GM21786 (cell line): ENCODE data around the gene CDK2.
A peak's percentile ranks its signal among the peaks of the same experiment; 100 is the strongest.

ENCODE experiments used
- ATAC-seq: cut with Tn5 transposase; IDR thresholded peaks from one replicate; pipeline ENCODE4 v1.9.1; 2021; ENCODE audit not compliant: unreplicated experiment

Gene CDK2

DNA sequence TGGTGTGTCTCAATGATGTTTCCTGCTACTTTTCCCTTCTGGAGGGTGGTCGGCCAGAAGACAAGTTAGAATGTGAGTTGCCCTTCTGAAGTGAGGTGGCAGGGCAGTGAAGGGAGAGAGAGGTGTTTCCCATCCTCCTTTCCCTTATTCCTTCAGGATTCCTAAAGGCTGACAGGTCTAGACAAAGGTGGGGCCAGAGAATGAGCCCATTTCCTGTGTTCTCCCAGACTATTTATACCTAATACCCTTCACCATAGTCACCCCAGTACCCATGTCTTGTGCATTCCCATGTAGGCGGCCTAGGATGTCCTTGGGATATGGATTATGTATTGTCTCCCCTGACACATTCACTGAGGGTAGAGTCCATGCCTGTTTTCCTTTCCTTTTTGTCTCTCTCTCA is 28.6 kb upstream of the CDK2 start:
- ATAC-seq: no peak

DNA sequence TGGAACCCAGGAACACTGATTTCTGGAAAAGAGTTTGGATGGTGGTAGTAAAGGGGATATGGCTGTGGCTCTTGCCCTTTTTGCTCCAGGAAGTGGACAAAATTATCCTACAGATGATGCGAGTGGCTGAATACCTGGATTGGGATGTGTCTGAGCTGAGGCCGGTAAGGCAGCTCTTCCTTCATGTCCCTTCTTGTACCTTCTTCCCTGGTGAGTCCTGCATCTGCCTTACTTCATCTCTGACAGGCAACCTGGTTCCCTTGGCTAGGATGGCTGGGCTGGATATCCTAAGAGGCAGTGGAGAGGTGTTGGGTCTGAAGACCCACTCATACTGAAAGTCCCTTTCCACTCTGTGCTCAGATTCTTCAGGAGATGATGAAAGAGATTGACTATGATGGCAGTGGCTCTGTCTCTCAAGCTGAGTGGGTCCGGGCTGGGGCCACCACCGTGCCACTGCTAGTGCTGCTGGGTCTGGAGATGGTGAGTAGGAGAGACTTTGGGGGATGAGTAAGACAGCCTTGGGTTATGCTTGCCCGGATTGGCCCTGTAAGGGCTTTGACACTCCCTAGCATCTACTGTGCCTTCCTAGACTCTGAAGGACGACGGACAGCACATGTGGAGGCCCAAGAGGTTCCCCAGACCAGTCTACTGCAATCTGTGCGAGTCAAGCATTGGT is 27.7 kb upstream of the CDK2 start:
- no peak for ATAC-seq

DNA sequence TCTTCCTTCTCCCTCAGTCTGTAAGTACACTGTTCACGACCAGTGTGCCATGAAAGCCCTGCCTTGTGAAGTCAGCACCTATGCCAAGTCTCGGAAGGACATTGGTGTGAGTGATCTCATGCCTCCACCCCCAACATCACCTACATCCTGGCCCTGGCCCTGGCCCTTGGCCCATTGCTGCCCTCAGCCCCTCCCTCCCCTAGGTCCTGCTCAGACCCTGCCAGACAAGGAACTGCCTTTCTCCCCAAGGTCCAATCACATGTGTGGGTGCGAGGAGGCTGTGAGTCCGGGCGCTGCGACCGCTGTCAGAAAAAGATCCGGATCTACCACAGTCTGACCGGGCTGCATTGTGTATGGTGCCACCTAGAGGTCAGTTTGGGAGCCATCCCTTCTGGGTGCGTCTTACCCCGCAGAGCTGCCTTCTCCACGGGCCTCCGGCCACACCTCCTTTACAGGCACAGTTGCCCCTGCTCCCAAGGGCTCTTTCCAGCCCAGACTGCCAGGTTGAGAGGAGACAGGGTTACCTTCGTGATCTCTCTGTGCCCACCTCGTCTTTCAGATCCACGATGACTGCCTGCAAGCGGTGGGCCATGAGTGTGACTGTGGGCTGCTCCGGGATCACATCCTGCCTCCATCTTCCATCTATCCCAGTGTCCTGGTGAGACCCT is 26.4 kb upstream of the CDK2 start:
- peak; percentile 93 for ATAC-seq

DNA sequence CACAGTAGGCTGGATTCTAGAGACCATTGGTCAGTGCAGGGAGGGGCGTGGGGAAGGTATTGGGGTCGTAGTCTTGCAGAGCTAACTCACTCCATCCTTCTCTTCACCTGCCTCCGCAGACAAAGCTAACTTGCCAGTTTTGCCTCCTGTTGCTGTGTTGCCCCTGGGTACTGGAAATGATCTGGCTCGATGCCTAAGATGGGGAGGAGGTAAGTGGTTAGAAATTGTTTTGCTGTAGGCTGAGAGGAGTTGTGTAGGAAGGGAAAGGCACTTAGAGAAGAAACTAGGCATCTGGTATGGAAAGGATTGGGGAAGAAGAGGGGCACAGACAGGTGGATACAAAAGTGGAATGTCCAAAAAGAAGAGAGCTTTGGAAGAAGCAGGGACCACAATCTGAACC is 24.6 kb upstream of the CDK2 start:
- no peak for ATAC-seq

DNA sequence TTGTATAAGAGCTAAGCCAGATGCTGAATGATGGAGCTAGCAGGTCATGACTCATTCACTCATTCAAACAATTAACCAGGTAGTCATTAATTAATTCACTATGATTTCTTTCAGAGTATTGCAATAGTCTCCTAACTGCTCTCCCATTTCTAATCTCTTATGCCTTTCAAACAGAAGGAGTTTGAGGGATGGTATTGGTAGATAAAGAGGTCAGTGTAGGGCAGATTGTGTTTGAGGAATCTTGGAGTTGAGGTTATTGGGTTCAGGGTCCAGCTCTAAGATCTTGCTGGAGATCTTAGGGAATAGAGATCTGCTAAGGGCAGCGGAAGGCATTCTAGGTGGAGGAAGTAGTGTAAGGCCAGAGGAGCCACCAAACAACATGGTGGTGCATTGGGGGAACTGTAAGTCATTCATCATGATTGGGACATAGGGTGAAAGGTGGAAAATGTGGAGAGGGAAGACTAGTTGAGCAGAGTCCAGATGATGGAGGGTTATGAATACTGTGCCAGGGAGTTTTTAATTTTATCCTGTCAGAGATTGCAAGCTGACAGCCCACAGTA is 24.0 kb upstream of the CDK2 start:
- ATAC-seq: no peak

DNA sequence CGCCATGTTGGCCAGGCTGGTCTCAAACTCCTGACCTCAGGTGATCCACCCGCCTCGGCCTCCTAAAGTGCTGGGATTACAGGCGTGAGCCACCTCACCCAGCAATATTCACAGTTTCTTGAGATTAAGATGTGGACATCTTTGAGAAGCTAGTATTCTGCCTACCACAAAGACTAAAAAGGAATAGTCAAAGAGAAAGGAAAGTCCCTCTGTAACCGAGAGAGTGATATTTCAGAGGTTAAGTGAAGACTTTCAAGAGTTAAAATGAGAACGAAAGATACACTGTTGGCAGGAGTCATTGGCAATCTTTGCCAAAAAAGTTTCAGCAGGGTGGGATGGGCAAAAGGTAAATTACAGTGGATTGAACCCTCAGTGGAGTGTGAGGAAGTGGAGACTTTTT is 20.1 kb upstream of the CDK2 start:
- ATAC-seq: no peak

DNA sequence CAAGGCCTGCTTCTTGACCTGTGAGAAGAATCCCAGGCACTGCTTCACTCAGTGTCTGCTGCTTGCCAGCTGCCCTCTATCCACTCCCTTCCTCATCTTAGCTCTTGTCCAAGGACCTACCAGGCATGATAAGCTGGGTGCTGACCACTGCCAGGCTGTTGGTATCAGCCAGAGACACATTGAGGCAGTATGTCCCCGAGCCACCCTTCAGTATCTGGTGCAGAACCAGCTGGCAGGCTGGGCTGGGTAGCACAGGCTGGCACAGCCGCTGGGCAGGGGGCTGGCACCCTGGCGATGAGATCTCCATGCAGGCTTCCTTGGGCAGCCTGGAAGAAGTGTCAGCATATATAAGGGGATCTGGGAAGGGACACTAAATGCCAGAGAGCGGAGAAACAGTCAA is 11.3 kb upstream of the CDK2 start:
- ATAC-seq: no peak

DNA sequence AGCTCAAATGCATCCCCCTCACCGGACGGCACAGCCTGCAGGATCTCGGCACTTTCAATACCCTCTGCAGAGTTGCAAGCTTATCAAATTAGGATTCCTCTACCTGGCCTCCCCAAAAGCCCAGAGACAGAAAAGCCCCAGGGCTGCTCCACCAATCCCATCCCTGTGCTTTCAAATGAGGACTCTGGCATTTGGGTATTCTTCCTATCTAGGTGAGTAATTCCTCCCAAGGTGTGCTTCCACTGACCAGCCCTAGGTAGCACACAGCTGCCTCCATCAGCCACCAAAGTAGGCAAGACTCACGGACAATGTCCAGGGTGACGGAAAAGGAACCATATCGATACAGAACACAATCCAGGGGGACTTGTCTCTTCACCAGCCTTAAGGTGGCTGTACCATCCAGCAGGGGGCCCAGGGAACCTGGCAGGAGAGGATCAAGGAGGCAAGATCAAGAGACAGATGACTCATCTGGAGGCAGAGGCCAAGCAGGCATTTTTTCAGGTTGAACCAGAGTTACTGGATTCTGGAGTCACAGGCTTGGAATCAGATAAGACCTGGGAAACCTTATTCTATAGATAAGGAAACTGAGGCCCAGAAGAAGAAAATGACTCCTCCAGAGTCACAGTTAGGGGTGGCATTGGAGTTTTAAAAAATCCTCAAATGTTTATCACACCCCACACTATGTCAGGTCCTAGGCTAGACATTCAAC is 10.7 kb upstream of the CDK2 start:
- ATAC-seq: no peak

DNA sequence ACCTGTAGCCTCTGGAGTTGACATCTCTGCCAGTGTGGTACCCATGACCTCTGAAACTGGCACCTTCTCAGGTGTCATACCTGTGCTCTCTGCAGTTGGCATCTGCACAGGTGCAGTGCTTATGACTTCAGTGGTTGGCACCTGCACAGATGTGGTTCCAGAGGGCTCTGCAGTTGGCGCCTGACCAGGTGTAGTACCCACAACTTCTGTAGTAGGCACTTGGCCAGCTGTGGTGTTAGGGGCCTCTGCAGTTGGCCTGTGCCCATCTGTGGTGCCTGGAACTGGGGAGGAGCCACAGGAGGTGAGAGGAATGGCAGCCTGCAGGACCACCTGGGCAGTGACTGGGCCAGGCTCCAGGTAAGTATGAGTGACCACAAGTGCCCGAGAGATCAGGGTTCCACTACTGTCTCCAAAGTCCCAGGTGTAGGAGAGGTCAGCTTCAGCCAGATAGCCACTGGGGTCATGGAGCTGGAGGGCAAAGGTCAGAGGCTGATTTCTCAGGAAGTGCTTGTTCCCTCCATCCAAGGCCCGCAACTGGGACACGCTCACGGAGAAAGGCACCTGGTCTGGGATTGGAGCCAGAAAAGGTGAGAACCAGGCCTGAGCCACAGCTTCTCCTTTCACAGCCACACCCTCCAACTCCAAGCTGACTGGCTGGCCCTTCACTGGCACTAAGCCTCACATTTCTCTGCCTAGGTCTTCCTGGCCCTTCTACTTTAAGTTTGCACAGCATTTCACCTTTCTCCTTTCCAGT is 9.3 kb upstream of the CDK2 start:
- no peak for ATAC-seq

DNA sequence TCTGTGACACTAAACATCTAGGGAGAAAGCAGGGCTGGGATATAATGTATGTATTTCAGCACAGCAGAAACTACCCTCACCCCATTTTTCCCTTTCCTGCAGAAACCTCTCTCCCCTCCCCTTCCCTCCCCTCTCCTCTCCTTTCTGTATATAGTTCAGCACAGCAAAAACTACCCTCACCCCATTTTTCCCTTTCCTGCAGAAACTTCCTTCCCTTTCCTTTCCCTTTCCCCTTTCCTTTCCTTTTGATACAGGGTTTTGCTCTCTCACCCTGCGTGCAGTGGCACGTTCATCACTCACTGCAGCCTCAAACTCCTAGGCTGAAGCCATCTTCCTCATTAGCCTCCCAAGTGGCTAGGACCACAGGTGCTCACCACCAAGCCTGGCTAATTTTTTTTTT is 2.9 kb upstream of the CDK2 start:
- ATAC-seq: no peak

DNA sequence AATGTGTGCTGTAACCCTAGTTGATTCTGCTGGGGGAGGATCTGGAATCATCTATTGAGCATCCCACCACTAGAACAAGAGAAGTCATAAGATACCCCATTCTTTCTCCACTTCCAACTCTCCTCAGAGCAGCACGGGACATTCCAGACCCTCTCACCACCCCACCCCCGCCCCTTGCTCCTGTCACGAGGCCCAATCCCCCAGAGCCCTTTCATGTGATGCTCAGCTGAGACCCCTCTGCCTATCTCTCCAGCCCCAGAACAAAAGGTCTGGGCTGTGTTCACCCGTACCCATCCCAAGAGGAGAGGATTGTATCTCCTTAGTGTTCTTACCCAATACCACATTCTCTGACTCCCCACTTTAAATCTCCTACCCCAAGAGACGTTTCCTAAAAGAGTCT is 1.4 kb upstream of the CDK2 start:
- no peak for ATAC-seq

DNA sequence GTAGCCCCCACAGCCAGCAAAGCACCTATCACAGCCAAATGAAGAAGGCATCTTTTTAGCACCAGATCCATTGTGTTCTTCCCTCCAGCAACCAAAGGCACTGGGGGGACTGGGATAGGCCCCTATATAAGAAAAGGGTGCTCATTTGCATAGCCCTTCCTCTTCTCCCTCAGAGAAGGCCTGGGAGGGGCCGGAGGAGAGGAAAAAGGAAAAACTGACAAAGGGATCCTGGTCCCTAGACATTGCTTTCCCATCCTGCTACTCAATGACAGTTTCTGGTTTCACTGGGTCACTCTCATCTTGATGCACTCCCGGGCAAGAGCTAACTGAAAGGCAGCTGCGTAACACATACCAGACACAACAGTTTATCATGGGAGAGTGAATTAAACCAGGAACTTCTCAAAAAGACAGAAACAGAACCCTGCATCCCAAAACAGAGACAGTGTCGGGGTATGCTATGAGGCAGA is 656 bp upstream of the CDK2 start, which contains the start of gene PMEL:
Gene PMEL, minus strand, starts transcription at position 102 of the 467 bp plus-strand sequence. Its CDS starts 31 bp downstream, at position 71.
- no peak for ATAC-seq

DNA sequence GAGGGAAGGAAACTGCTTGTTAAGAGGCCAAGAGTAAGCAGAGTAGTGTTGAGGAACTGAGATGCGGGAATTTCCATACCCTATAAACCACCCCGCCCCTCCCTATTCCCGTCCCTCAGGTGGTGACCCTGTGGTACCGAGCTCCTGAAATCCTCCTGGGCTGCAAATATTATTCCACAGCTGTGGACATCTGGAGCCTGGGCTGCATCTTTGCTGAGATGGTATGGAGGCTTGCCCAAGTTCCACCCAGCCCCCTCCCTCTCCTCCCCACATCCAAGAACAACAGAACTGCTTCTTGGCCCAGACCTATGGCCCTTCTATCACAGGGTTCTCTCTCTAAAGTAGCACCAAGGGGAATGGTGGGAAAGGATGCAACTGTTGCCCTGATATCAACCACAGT is 2.7 kb downstream of the CDK2 start:
- ATAC-seq: no peak

DNA sequence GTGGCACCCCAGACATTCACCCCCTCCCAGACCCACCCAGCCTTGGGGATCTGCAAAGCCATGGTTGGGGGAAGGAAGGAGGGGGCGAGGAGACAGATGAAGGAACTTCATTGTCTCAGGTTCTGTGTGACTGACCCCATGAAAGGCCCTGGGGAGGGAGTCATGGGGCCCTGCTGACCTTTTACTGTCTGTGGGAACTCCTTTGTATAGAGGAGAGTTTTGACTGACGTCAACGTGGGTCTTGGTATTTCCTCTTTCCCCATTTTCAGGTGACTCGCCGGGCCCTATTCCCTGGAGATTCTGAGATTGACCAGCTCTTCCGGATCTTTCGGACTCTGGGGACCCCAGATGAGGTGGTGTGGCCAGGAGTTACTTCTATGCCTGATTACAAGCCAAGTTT is 4.1 kb downstream of the CDK2 start:
- ATAC-seq: no peak

DNA sequence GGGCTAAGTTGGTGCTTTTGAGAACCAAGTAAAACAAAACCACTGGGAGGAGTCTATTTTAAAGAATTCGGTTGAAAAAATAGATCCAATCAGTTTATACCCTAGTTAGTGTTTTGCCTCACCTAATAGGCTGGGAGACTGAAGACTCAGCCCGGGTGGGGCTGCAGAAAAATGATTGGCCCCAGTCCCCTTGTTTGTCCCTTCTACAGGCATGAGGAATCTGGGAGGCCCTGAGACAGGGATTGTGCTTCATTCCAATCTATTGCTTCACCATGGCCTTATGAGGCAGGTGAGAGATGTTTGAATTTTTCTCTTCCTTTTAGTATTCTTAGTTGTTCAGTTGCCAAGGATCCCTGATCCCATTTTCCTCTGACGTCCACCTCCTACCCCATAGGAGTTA is 5.4 kb downstream of the CDK2 start:
- ATAC-seq: no peak

DNA sequence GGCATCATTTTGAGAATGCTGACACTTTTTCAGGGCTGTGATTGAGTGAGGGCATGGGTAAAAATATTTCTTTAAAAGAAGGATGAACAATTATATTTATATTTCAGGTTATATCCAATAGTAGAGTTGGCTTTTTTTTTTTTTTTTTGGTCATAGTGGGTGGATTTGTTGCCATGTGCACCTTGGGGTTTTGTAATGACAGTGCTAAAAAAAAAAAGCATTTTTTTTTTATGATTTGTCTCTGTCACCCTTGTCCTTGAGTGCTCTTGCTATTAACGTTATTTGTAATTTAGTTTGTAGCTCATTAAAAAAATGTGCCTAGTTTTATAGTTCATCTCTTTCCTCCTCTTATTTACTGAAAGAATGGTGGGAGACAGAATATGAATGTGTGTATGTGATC is 5.8 kb downstream of the CDK2 start:
- ATAC-seq: no peak

DNA sequence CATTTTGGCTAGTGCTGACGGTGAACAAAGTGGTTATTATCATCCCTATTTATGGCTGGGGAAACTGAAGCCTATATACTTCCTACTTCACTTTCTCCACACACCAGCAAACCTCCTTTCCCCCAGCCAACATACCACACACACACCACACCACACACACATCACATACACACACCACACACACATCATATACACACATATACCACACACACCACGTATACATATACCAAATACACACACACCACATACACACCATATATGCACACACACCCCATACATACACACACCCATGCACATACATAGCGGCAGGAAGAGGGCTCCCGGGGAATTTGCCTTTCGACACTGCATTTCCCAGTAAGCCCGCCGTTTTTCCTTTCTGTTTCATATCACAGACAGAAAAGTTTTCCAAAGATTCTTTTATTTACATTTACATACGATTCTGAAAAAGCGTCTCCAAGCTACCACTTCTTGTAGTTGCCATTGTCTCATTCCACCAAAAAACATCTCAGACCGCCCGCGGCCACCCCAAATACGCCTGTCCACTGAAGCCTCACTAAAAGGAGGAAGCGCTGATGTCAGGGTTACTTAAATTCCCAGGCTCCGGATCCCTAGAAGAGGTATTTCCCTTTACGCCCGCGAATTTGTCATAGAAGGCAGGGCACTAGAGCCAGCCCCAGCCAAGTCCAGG is 6.4 kb downstream of the CDK2 start:
- no peak for ATAC-seq

DNA sequence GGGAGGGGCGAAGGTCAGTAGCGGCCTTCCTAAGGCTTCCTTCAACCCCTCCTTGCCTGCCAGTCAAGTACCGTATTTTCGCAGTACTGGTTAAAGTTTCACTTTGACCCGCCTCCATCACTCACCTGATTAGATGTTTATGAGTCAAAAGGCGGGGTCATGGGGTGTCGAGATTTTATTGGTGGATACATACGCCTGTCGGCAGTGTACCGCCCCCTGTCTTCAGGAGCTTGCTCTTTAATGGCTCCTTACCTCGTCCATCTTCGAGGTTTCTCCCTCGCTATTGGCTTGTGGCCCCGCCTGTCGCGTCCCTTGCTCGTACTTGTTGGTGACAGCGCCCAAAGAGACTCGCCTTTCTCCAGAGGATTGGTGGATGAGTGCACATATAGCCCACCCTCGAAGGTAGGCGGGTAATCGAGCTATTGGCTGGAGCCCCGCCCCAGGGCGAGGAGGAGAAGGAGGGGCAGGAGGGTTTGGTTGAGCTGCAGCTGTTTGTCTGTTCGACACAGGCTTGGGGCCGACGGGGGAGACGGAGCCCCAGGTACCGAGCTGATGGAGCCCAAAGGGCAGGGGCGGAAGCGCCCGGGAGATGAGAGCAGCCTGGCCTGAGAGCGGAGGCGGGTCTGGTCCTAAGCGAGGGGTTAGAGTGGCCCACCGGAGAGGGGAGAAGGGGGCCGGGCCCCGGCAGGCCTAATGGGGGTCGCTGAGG is 7.1 kb downstream of the CDK2 start, which contains the start of gene RAB5B:
Gene RAB5B, plus strand, starts transcription at position 480 of the 709 bp plus-strand sequence. CDS start 12,883 bp downstream, outside the sequence.
- ATAC-seq: peak; percentile 91

DNA sequence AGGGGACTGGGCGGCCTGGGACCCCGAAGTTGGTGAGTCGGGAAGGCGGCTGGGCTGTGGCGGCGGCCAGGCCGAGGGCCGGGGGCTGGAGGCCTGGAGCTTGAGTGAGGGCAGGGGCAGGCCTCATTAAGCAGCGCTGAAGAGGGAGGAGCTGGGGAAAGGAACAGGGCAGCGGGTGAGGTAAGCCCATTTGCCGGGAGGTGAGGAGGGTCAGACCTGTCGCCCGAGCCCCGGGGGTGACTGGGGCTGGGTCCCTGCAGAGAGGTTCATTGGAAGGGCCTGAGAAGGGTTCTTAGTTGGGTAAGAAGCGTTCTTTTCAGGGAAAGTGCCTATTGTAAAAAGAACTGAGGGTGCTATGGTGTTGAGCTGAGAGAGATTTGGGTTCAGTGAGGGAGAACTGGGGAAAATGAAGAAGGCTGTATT is 7.7 kb downstream of the CDK2 start:
- no peak for ATAC-seq

DNA sequence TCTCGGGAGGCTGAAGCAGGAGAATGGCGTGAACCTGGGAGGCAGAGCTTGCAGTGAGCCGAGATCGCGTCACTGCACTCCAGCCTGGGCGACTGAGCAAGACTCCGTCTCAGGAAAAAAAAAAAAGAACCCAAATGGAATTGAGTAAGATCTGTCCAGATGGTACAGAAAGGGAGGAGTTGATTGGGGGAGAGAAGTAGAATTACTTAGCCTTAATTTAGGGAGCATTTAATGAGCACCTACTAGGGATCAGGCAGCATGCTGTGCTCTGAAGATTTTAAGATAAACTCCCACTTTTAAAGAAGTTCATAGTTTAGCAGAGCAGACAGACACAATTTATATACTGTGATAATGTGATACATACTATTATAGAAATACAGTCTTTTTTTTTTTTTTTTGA is 11.8 kb downstream of the CDK2 start:
- ATAC-seq: no peak
